Panc1 (cell line): ENCODE measurements around the gene GMDS. TPM values are rescaled to one million over a fixed set of nuclear protein-coding genes. Genes with fewer than 3 reads are reported as not detected.

Experiments used
- ATAC-seq: fragments of 200-7000 bp; cut with Tn5 transposase; 2 replicates; pipeline ENCODE4 v1.9.1; 2020; ENCODE audit warnings: mild to moderate bottlenecking, moderate library complexity
- BruUV-seq: library from RNA; stranded (reverse); fragments of 400-500 nt; replicated peaks from 2 replicates; lab custom pipeline; 2021; lab: Mats Ljungman, UMichigan
- CTCF ChIA-PET: fragments of 300-600 bp; sonication (Branson Sonifier 250); formaldehyde crosslinking; loops from one replicate; lab custom pipeline; 2022; ENCODE audit warnings: antibody characterized with exemption; lab: Charles Lee
- POLR2A ChIA-PET: fragments of 300-600 bp; sonication (Branson Sonifier 250); formaldehyde crosslinking; loops from one replicate; lab custom pipeline; 2022; ENCODE audit warnings: antibody characterized with exemption; lab: Charles Lee
- DNase-seq: peaks from one replicate; pipeline ENCODE4 v3.0.0-alpha.2; 2010; ENCODE audit warnings: low read depth, low spot score
- H3K27ac ChIP-seq: 2 replicates; pipeline ENCODE4 v1.5.1; 2011; ENCODE audit warnings: mild to moderate bottlenecking, low read length, inconsistent platforms
- H3K27me3 ChIP-seq: fragments of 200-500 bp; sonication (Bioruptor generic); 2 replicates; pipeline ENCODE4 v1.6.0; 2014; ENCODE audit warnings: low read length, inconsistent platforms; ENCODE audit not compliant: control insufficient read depth, insufficient read depth
- H3K36me3 ChIP-seq: fragments of 200-500 bp; sonication (Bioruptor generic); 2 replicates; pipeline ENCODE4 v1.5.1; 2014; ENCODE audit warnings: inconsistent platforms, mild to moderate bottlenecking, low read length, moderate library complexity; ENCODE audit not compliant: control insufficient read depth, insufficient read depth
- H3K4me1 ChIP-seq: 2 replicates; pipeline ENCODE4 v1.5.1; 2011; ENCODE audit warnings: inconsistent platforms, mild to moderate bottlenecking, low read length, moderate library complexity; ENCODE audit not compliant: control insufficient read depth, insufficient read depth
- H3K4me3 ChIP-seq, 2 experiments: 2 replicates each; pipeline ENCODE4 v1.5.1; 2011 to 2012; ENCODE audit warnings: low read depth in 2 of 2, low read length in 2 of 2, mild to moderate bottlenecking in 2 of 2, inconsistent platforms in 1 of 2, moderate library complexity in 1 of 2
- H3K9me3 ChIP-seq: fragments of 200-500 bp; sonication (Bioruptor generic); 2 replicates; pipeline ENCODE4 v1.5.1; 2014; ENCODE audit warnings: low read depth, mild to moderate bottlenecking, inconsistent platforms, low read length, moderate library complexity; ENCODE audit not compliant: control insufficient read depth, insufficient read depth
- POLR2AphosphoS5 ChIP-seq: IDR thresholded peaks from 2 replicates; pipeline ENCODE4 v1.6.1; 2012; ENCODE audit warnings: mild to moderate bottlenecking, low read depth, low read length, moderate library complexity
- SIN3A ChIP-seq: IDR thresholded peaks from 2 replicates; pipeline ENCODE4 v1.6.1; 2012; ENCODE audit warnings: low read depth, mild to moderate bottlenecking, low read length, moderate library complexity, borderline replicate concordance; ENCODE audit not compliant: insufficient read depth
- TCF7L2 ChIP-seq: IDR thresholded peaks from 2 replicates; pipeline ENCODE4 v1.6.1; 2011; ENCODE audit warnings: mild to moderate bottlenecking, low read depth, low read length, inconsistent platforms
- in situ Hi-C: cut with HindIII; loops from 2 replicates; pipeline ENCODE4 v1.10.0; 2016; ENCODE audit warnings: low sequenced_read_pairs, low pct_unique_long_range_greater_than_20kb
- intact Hi-C: fragments of 100-400 bp; cut with micrococcal nuclease; formaldehyde crosslinking; loops from one replicate; pipeline ENCODE4 v1.10.0; 2022; ENCODE audit not compliant: unreplicated experiment
- total RNA-seq: library from RNA; stranded (reverse); gene quantifications from one replicate; pipeline ENCODE4 v1.2.1, GENCODE V29; 2021; ENCODE audit not compliant: unreplicated experiment
- TF ChIP-seq, protein P1 (sequence below), 2 experiments: IDR thresholded peaks; 2 replicates each; pipeline ENCODE4 v1.6.1; 2011 to 2012; ENCODE audit warnings: low read depth in 2 of 2, control low read depth in 1 of 2, low read length in 1 of 2, mild to moderate bottlenecking in 1 of 2, moderate library complexity in 1 of 2; ENCODE audit not compliant: insufficient read depth in 1 of 2
- TF ChIP-seq, protein P2 (sequence below): fragments of 450-650 bp; IDR thresholded peaks from 2 replicates; pipeline ENCODE4 v1.5.1; 2017; ENCODE audit warnings: mild to moderate bottlenecking

Gene GMDS
- total RNA-seq, 1 experiment from 2014 or later = 9.8 TPM

DNA sequence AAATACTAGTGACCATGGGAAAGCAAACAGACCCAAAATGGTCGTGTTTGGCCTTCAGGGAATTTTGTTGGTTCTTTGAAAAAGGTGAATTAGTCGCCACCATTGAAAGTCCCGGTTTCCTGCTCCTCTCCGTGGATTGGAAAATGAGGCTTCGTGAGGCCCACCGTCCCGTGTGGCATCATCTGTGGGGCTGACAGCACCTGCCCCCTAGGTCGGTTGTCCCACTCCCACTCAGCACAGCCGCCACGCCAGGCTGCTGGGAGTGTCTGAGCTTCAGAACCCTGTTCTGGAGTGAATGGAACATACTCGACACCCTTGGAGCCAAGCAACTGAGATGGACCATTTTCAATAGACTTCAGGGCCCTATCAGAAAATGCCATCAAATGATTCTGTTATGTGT, 668.7 kb downstream of the GMDS start:
- DNase-seq = no peak
- intact Hi-C loops = no loop called here
- H3K27me3 ChIP-seq = no peaks in the 10 kb centered on the region; the same call in none of the 2 replicates
- H3K4me1 ChIP-seq = no peaks in the 10 kb centered on the region
- POLR2A ChIA-PET = no interaction called here
- no peaks in the 10 kb centered on the region for H3K9me3 ChIP-seq
- H3K36me3 ChIP-seq = no peaks in the 10 kb centered on the region
- H3K4me3 ChIP-seq = no peak overlapping the region
- H3K27ac ChIP-seq = no peak overlapping the region
- no TSS peak for BruUV-seq
- in situ Hi-C loops = no loop called here
- CTCF ChIA-PET = no interaction called here
- no peak for TF ChIP-seq SIN3A
- no peak for TF ChIP-seq TCF7L2
- no peak for ATAC-seq

DNA sequence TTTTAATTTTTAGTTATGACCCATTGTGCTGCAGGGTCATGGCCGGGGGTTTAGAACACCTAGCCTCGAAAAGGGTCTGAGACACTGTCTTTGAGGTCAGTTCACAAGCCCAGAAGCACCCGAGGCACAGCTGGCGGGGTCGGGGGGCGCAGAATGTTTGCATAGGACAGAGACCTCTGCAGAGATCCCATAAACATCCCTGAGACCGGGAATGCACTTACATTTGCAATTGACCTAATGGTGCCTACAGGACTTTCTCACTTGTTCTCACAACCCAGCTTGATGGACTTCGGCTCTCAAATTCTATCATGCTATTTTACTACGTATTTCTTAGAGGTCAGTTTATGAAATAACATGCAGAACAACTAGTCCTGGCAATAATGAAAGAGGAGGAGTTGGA, 669.2 kb downstream of the GMDS start:
- in situ Hi-C loops (no loop called here), intact Hi-C loops (no loop called here)
- BruUV-seq = no TSS peak
- Histone ChIP-seq H3K27me3 (no peaks in the 10 kb centered on the region; the same call in none of the 2 replicates), H3K9me3 (peaks cover 3% of the 10 kb centered on the region; the same call in 1 of the 2 replicates), H3K27ac (no peak overlapping the region), H3K4me3 (no peak overlapping the region), H3K4me1 (no peaks in the 10 kb centered on the region), H3K36me3 (no peaks in the 10 kb centered on the region)
- CTCF ChIA-PET = no interaction called here
- TF ChIP-seq SIN3A = no peak
- TF ChIP-seq POLR2AphosphoS5 = no peak
- TF ChIP-seq TCF7L2 = no peak
- TF ChIP-seq, protein P1, sequence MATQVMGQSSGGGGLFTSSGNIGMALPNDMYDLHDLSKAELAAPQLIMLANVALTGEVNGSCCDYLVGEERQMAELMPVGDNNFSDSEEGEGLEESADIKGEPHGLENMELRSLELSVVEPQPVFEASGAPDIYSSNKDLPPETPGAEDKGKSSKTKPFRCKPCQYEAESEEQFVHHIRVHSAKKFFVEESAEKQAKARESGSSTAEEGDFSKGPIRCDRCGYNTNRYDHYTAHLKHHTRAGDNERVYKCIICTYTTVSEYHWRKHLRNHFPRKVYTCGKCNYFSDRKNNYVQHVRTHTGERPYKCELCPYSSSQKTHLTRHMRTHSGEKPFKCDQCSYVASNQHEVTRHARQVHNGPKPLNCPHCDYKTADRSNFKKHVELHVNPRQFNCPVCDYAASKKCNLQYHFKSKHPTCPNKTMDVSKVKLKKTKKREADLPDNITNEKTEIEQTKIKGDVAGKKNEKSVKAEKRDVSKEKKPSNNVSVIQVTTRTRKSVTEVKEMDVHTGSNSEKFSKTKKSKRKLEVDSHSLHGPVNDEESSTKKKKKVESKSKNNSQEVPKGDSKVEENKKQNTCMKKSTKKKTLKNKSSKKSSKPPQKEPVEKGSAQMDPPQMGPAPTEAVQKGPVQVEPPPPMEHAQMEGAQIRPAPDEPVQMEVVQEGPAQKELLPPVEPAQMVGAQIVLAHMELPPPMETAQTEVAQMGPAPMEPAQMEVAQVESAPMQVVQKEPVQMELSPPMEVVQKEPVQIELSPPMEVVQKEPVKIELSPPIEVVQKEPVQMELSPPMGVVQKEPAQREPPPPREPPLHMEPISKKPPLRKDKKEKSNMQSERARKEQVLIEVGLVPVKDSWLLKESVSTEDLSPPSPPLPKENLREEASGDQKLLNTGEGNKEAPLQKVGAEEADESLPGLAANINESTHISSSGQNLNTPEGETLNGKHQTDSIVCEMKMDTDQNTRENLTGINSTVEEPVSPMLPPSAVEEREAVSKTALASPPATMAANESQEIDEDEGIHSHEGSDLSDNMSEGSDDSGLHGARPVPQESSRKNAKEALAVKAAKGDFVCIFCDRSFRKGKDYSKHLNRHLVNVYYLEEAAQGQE (IDR thresholded peaks at IDR 0.05; ENCODE audit: insufficient read depth in 1 of 2, low read depth in 2 of 2, low read length in 1 of 2) = no peak
- TF ChIP-seq, protein P2, sequence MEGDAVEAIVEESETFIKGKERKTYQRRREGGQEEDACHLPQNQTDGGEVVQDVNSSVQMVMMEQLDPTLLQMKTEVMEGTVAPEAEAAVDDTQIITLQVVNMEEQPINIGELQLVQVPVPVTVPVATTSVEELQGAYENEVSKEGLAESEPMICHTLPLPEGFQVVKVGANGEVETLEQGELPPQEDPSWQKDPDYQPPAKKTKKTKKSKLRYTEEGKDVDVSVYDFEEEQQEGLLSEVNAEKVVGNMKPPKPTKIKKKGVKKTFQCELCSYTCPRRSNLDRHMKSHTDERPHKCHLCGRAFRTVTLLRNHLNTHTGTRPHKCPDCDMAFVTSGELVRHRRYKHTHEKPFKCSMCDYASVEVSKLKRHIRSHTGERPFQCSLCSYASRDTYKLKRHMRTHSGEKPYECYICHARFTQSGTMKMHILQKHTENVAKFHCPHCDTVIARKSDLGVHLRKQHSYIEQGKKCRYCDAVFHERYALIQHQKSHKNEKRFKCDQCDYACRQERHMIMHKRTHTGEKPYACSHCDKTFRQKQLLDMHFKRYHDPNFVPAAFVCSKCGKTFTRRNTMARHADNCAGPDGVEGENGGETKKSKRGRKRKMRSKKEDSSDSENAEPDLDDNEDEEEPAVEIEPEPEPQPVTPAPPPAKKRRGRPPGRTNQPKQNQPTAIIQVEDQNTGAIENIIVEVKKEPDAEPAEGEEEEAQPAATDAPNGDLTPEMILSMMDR = no peak
- DNase-seq (no peak), ATAC-seq (no peak)
- POLR2A ChIA-PET = no interaction called here

DNA sequence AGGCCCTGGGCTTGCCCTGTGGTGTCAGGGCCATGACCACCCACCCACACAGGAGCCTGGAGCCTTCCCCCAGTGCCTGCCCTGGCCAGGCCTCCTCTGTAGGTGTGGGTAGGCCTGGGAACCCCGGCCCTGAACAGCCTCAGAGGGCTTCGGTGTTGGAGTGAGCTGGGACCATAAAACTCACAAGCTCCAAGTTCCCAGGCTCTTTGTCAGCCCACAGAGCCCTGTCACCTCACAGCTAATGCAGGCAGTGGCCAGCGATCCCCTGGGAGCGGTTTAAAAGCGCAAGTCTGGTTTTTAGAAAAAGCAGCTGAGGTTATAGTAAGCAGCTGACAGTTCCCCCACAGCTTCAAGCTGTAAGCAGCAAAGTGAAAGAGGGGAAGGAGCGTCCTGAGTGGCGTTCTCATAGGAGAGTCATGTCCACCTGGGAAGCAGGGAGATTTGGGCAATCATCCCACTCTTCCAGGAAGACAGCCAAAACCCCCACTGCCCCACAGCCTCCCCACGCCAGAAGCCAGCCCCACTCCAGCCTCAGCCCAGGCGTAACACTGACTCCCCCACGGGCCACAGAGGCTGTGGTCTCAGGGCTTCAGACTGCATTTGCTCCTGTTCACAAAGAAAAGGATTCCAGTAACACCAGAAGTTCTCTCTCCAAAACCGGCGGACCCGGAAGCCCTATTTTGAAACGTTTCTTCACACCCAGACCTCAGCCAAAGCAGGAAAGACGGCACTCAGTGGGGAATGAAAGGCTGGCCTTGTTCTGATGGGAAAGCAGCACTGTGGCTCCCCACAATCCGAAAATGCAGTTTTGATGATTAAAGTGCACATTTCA, 670.0 kb downstream of the GMDS start:
- no peak overlapping the region for H3K4me3 ChIP-seq
- ChIA-PET CTCF (no interaction called here), POLR2A (no interaction called here)
- H3K4me1 ChIP-seq = no peaks in the 10 kb centered on the region
- BruUV-seq = no TSS peak
- H3K27ac ChIP-seq = no peak overlapping the region
- no peak for TF ChIP-seq TCF7L2
- TF ChIP-seq, protein P1 (IDR thresholded peaks at IDR 0.05; ENCODE audit: insufficient read depth in 1 of 2, low read depth in 2 of 2, low read length in 1 of 2) = no peak
- TF ChIP-seq SIN3A = no peak
- no peak for TF ChIP-seq POLR2AphosphoS5
- TF ChIP-seq, protein P2 = no peak
- peaks cover 6% of the 10 kb centered on the region; the same call in 1 of the 2 replicates for H3K9me3 ChIP-seq
- no peaks in the 10 kb centered on the region for H3K36me3 ChIP-seq
- intact Hi-C loops (no loop called here), in situ Hi-C loops (no loop called here)
- no peaks in the 10 kb centered on the region; the same call in none of the 2 replicates for H3K27me3 ChIP-seq
- ATAC-seq (no peak), DNase-seq (no peak)
